Keratinocyte (primary cell): ENCODE results near the gene ANGEL1.

Source experiments
- EZH2 ChIP-seq: IDR thresholded peaks from one replicate; pipeline ENCODE4 v1.6.1; 2012; ENCODE audit warnings: inconsistent platforms, mild to moderate bottlenecking, low read length, moderate library complexity
- TF ChIP-seq, protein P1 (sequence below), 3 experiments: IDR thresholded peaks in 1 of 3; conservative IDR thresholded peaks in 1 of 3; optimal IDR thresholded peaks in 1 of 3; 2 replicates in 2 of 3; 3 replicates in 1 of 3; pipeline versions ENCODE3 to v1.5.1; 2011; ENCODE audit warnings: low read length in 3 of 3, mild to moderate bottlenecking in 3 of 3, moderate library complexity in 2 of 3, control low read depth in 1 of 3, inconsistent platforms in 1 of 3; ENCODE audit not compliant: insufficient read depth in 2 of 3; ENCODE audit errors: extremely low read depth in 1 of 3

- TF ChIP-seq, protein P1, sequence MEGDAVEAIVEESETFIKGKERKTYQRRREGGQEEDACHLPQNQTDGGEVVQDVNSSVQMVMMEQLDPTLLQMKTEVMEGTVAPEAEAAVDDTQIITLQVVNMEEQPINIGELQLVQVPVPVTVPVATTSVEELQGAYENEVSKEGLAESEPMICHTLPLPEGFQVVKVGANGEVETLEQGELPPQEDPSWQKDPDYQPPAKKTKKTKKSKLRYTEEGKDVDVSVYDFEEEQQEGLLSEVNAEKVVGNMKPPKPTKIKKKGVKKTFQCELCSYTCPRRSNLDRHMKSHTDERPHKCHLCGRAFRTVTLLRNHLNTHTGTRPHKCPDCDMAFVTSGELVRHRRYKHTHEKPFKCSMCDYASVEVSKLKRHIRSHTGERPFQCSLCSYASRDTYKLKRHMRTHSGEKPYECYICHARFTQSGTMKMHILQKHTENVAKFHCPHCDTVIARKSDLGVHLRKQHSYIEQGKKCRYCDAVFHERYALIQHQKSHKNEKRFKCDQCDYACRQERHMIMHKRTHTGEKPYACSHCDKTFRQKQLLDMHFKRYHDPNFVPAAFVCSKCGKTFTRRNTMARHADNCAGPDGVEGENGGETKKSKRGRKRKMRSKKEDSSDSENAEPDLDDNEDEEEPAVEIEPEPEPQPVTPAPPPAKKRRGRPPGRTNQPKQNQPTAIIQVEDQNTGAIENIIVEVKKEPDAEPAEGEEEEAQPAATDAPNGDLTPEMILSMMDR (optimal IDR thresholded peaks at IDR 0.05 in 1 of 3, IDR thresholded peaks at IDR 0.05 in 1 of 3, conservative IDR thresholded peaks at IDR 0.05 in 1 of 3; ENCODE audit: extremely low read depth in 1 of 3, insufficient read depth in 2 of 3, low read length in 3 of 3): no peak
- no peak for TF ChIP-seq EZH2
Observed at GRCh38 chr14:76771437-76771980, 41.2 kb downstream of the ANGEL1 start.
